ENCODE results near the gene INO80D. TPM values are rescaled to one million over a fixed set of nuclear protein-coding genes. Genes with fewer than 3 reads are reported as not detected.
"Not testable (repeated sequence)": the region's sequence is repeated elsewhere in the genome, so short reads cannot be mapped to it uniquely, and the experiment has no call there.

INO80D gene
- total RNA-seq, 1 experiment from 2014 or later = 3.3 TPM

DNA sequence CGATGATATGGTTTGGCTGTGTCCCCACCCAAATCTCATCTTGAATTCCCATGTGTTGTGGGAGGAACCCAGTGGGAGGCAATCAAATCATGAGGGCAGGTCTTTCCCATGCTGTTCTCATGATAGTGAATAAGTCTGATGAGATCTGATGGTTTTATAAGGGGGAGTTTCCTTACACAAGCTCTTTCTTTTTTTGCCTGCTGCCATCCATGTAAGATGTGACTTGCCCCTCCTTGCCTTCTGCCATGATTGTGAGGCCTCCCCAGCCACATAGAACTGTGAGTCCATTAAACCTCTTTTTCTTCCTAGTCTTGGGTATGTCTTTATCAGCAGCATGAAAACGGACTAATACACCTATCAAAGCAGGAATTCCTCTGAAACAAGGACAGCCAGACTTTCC lies 107.2 kb downstream of the INO80D start:
- not testable (repeated sequence) for DNase-seq (ENCODE audit: low read depth)

DNA sequence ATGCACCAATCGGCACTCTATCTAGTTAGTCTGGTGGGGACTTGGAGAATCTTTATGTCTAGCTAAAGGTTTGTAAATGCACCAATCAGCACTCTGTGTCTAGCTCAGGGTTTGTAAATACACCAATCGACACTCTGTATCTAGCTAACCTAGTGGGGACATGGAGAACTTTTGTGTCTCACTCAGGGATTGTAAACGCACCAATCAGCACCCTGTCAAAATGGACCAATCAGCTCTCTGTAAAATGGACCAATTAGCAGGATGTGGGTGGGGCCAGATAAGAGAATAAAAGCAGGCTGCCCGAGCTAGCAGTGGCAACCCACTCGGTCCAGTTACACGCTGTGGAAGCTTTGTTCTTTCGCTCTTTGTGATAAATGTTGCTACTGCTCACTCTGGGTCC lies 108.3 kb downstream of the INO80D start:
- not testable (repeated sequence) for DNase-seq (ENCODE audit: low read depth)

DNA sequence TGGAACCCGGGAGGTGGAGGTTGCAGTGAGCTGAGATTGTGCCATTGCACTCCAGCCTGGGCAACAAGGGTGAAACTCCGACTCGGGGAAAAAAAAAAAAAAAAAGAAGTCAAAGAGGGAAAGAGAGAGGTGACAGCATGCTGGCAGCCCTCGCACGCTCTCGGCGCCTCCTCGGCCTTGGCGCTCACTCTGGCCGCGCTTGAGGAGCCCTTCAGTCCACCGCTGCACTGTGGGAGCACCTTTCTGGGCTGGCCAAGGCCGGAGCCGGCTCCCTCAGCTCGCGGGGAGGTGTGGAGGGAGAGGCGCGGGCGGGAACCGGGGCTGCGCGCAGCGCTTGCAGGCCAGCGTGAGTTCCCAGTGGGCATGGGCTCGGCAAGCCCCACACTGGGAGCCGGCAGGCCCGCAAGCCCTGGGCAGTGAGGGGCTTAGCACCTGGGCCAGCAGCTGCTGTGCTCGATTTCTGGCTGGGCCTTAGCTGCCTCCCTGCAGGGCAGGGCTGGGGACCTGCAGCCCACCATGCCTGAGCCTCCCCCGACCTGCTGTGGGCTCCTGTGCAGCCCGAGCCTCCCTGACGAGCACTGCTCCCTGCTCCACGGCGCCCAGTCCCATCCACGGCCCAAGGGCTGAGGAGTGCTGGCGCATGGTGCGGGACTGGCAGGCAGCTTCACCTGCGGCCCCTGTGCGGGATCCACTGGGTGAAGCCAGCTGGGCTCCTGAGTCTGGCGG lies 108.9 kb downstream of the INO80D start:
- DNase-seq (ENCODE audit: low read depth) = not testable (repeated sequence)

GRCh38 chr2:205976120-205976814 lies 109.7 kb downstream of the INO80D start:
- DNase-seq (ENCODE audit: low read depth) = no peak

- no peak for DNase-seq (ENCODE audit: low read depth)
Observed at GRCh38 chr2:205975082-205975949, 110.7 kb downstream of the INO80D start.

- no peak for DNase-seq (ENCODE audit: low read depth)
Observed at GRCh38 chr2:205972113-205972512, 113.9 kb downstream of the INO80D start.

DNA sequence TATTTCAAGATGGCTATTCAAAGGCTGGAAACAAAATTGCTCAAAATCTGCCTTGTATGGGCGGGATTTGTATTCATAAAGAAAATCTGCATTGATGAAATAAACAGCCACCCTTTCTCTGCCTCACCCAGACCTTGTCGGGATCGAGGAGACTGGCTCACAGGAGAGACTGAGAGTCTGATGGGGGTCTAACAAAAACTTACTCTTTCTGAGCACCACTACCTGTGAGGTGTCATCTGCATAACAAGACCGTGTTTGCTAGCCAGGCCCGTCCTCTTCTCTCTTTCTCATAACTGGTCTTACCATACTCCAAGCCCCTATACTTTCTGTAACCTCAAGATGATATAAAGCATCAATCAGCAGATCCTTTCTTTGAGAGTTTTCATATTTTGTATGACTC lies 115.6 kb downstream of the INO80D start:
- DNase-seq (ENCODE audit: low read depth) = no peak

GRCh38 chr2:205969584-205969983 lies 116.4 kb downstream of the INO80D start:
- no peak for DNase-seq (ENCODE audit: low read depth)

DNA sequence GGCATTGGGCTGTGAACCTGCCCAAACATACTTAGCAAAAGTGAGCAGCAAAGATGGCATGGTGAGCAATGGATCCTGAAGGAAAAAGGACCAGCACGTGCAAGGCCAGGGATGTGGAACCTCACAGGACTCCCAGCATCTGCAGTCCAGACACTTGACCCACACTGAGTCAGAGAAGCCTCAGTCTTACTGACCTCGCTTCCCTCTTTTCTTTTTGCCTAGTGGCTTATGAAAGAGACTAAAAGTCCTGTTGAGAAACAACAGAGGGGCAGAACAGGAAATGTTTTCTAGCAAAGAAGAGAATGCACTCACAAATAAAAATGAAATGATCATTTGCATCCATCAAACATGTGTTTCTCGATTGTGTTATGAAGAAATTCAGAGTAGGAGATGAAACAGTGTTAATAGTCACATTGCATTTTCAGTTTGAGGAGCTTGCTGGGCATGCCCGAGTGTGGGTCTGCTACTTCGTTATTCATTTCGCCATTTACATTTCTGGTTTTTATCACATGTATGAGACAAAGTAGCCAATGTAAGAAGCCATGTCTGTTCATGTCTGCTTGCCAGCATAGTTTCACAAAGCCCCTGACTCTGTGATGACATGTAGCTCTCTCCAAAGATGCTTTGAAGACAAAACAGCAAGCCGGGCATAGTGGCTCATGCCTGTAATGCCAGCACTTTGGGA lies 118.4 kb downstream of the INO80D start:
- DNase-seq (ENCODE audit: low read depth) = no peak

- no peak for DNase-seq (ENCODE audit: low read depth)
Observed at GRCh38 chr2:205965707-205966106, 120.3 kb downstream of the INO80D start.

GRCh38 chr2:205964111-205964761 lies 121.7 kb downstream of the INO80D start:
- no peak for DNase-seq (ENCODE audit: low read depth)

DNA sequence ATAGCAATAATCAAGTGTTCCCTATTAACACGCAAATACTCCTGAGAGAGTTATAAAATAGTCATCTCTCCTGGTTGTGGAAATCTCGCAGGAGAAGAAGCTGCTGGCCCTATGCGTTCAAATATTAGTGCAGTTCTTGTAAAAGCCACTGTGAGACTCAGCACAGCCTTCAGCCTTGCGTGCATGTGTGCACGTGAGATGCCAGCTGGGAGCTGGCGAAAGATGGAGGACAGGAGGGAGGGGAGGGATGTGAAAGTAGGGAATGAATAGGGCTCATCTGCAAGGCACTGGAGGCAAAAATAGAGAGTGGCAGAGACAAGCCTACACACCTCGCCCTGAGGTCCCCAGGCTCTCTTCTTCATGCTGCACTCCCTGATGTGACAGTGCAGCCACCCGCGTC lies 126.5 kb downstream of the INO80D start:
- DNase-seq (ENCODE audit: low read depth) = no peak

GRCh38 chr2:205957452-205958154 lies 128.4 kb downstream of the INO80D start:
- no peak for DNase-seq (ENCODE audit: low read depth)

DNA sequence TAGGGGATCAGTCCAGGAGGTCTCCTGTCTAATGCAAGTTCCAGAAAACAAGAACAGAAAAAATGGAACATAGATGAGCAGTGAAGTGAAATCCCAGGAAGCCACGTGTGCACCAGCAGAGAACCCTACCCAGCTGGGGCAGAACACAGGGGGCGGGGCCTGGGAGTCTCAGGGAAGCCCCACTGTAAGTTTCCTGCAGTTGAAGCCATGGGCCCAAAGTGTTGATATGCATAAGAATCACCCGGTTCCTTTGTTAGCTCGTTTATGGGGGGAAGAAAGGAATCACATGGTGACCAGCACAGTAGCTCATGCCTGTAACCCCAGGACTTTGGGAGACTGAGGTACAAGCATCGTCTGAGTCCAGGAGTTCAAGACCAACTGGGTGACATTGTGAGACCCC lies 131.3 kb downstream of the INO80D start:
- no peak for DNase-seq (ENCODE audit: low read depth)

DNA sequence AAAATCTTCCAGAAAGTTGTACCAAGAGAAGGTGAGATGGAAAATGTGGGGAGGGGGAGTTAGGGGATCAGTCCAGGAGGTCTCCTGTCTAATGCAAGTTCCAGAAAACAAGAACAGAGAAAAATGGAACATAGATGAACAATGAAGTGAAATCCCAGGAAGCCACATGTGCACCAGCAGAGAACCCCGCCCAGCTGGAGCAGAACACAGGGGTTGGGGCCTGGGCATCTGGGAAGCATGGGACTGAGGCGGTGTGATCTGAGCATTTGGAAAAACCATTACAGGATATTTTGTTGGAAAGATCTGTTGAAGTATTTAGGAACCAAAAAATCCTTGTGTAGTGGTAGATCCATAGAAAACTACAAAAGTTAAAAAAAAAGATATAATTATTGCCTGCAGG lies 133.7 kb downstream of the INO80D start:
- no peak for DNase-seq (ENCODE audit: low read depth)

- no peak for DNase-seq (ENCODE audit: low read depth)
Observed at GRCh38 chr2:205948883-205949282, 137.1 kb downstream of the INO80D start.

GRCh38 chr2:205948496-205948837 lies 137.5 kb downstream of the INO80D start:
- no peak for DNase-seq (ENCODE audit: low read depth)

DNA sequence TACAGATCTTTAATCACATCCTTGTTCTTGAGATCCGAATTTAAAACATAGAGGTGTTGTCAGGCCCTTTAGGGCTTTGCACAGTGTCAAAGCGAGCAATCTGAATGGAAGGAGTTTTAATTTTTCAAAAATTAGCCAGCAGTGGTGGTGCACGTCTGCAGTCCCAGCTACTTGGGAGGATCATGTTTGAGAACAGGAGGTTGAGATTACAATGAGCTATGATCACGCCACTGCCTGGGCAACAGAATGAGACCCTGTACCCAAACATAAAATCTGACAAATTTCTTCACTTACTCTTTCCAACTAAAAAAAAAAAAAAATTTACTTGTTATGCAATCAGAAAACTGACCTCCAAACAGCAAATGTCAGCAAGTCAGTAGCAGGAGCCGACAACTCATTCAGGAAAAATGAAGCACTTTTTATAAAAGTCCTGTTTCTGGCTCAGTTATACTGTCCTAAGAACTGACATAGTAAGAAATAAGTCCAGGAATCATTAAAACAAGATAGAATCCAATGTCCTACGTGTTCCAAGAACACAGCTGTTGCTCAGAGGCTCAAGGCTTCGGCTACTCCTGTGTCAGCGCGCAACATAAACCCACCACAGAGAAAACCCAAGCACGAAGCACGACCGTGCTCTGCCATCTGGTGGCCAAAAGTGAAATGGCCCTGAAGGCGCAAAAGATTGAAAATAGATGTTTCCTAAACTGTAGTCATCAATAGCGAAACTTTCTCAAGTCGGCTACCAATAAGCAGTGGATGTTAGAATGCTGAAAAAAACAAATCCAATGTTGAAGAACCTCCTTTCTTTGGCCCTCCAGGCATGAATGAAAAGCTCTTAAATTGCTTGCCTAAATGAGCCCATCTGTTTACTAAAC lies 138.1 kb downstream of the INO80D start:
- peak; percentile 54 for DNase-seq (ENCODE audit: low read depth)

- DNase-seq (ENCODE audit: low read depth) = no peak
Observed at GRCh38 chr2:205946226-205946625, 139.7 kb downstream of the INO80D start.
